Measurements from ENCODE around the gene PCDHA13.

DNA sequence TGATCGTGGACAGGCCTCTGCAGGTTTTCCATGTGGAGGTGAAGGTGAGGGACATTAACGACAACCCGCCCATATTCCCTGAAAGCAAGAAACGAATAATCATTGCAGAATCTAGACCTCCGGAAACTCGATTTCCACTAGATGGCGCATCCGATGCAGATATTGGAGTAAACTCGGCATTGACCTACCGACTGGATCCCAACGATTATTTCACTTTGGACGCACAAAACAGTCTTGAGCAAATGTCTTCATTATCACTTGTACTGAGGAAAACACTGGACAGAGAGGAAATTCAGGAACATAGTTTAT lies 621 bp downstream of the PCDHA13 start:
- TF ChIP-seq, protein P1, sequence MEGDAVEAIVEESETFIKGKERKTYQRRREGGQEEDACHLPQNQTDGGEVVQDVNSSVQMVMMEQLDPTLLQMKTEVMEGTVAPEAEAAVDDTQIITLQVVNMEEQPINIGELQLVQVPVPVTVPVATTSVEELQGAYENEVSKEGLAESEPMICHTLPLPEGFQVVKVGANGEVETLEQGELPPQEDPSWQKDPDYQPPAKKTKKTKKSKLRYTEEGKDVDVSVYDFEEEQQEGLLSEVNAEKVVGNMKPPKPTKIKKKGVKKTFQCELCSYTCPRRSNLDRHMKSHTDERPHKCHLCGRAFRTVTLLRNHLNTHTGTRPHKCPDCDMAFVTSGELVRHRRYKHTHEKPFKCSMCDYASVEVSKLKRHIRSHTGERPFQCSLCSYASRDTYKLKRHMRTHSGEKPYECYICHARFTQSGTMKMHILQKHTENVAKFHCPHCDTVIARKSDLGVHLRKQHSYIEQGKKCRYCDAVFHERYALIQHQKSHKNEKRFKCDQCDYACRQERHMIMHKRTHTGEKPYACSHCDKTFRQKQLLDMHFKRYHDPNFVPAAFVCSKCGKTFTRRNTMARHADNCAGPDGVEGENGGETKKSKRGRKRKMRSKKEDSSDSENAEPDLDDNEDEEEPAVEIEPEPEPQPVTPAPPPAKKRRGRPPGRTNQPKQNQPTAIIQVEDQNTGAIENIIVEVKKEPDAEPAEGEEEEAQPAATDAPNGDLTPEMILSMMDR (IDR thresholded peaks at IDR 0.05): peak; percentile 70
- no peak for TF ChIP-seq POLR2AphosphoS5 (IDR thresholded peaks at IDR 0.05; ENCODE audit: low read depth, low read length)
- TF ChIP-seq, protein P2, sequence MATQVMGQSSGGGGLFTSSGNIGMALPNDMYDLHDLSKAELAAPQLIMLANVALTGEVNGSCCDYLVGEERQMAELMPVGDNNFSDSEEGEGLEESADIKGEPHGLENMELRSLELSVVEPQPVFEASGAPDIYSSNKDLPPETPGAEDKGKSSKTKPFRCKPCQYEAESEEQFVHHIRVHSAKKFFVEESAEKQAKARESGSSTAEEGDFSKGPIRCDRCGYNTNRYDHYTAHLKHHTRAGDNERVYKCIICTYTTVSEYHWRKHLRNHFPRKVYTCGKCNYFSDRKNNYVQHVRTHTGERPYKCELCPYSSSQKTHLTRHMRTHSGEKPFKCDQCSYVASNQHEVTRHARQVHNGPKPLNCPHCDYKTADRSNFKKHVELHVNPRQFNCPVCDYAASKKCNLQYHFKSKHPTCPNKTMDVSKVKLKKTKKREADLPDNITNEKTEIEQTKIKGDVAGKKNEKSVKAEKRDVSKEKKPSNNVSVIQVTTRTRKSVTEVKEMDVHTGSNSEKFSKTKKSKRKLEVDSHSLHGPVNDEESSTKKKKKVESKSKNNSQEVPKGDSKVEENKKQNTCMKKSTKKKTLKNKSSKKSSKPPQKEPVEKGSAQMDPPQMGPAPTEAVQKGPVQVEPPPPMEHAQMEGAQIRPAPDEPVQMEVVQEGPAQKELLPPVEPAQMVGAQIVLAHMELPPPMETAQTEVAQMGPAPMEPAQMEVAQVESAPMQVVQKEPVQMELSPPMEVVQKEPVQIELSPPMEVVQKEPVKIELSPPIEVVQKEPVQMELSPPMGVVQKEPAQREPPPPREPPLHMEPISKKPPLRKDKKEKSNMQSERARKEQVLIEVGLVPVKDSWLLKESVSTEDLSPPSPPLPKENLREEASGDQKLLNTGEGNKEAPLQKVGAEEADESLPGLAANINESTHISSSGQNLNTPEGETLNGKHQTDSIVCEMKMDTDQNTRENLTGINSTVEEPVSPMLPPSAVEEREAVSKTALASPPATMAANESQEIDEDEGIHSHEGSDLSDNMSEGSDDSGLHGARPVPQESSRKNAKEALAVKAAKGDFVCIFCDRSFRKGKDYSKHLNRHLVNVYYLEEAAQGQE (IDR thresholded peaks at IDR 0.05; ENCODE audit: insufficient read depth in 1 of 2, low read depth in 2 of 2, low read length in 1 of 2): no peak
- TF ChIP-seq TCF7L2 (IDR thresholded peaks at IDR 0.05; ENCODE audit: low read depth, low read length): no peak
